ENCODE measurements around the gene GRAP2. TPM values are rescaled to one million over a fixed set of nuclear protein-coding genes. Genes with fewer than 3 reads are reported as not detected.

Gene GRAP2
- polyA plus RNA-seq, 1 donor (not counting 4 experiments of a cell fraction or from before 2014, with no cell fraction given) = not detected

DNA sequence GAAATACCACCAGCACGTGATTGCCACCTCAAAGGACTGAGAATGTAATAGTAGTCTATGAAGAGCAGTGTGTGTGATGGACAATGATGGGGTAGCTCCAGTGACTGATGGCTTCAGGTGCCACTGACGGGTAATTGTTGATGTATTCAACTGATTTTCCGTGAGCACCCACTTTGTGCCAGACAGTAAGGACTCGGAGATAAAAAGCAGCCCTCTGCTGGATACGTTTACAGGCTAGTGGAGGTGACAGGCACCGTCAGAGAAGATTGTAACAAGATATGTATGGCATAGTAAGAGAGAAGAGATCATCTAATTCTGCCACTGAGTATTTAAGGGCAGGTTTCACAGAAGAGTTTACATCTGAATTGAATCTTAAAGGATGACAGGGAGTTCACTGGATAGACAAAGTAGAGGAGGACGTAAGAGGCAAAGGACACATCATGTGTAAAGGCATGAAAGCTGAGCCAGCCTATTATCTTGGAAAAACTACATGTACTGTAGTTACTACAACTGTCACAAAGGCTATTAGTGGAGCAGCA, 6.3 kb upstream of the GRAP2 start:
- no peaks in the 10 kb centered on the region for H3K4me1 ChIP-seq (ENCODE audit: control insufficient read depth, extremely low read depth, insufficient read depth, low read length)
- H3K9me3 ChIP-seq (ENCODE audit: control insufficient read depth, low read depth, low read length) = no peaks in the 10 kb centered on the region
- H3K4me2 ChIP-seq (ENCODE audit: control insufficient read depth, extremely low read depth, insufficient read depth, low read depth, low read length) = no peak overlapping the region
- H2AFZ ChIP-seq (ENCODE audit: control insufficient read depth, low read length) = no peak overlapping the region
- H3K36me3 ChIP-seq (ENCODE audit: control insufficient read depth in 2 of 2, extremely low read depth in 1 of 2, insufficient read depth in 2 of 2, low read length in 2 of 2) = no peaks in the 10 kb centered on the region
- no peaks in the 10 kb centered on the region for H3K27me3 ChIP-seq (ENCODE audit: control insufficient read depth, extremely low read depth, insufficient read depth, low read length)
- dilution Hi-C loops (cut with MboI; ENCODE audit: extremely low pct_ligation_motif_present, low sequenced_read_pairs) = no loop called here
- no peak for FAIRE-seq
- H3K9me1 ChIP-seq (ENCODE audit: control insufficient read depth, extremely low read depth, insufficient read depth, low read length) = no peaks in the 10 kb centered on the region
- H3K4me3 ChIP-seq (ENCODE audit: control insufficient read depth in 2 of 3, extremely low read depth in 1 of 3, insufficient read depth in 2 of 3, low read depth in 1 of 3, low read length in 3 of 3) = no peak overlapping the region
- no peaks in the 10 kb centered on the region for H4K20me1 ChIP-seq (ENCODE audit: control insufficient read depth, extremely low read depth, insufficient read depth, low read length)
- no peak overlapping the region for H3K27ac ChIP-seq (ENCODE audit: control insufficient read depth, insufficient read depth, low read length)
- no peaks in the 10 kb centered on the region for H3K79me2 ChIP-seq (ENCODE audit: control insufficient read depth, insufficient read depth, low read length)
- TF ChIP-seq CTCF (optimal IDR thresholded peaks at IDR 0.05 in 1 of 3, IDR thresholded peaks at IDR 0.05 in 1 of 3, conservative IDR thresholded peaks at IDR 0.05 in 1 of 3; ENCODE audit: extremely low read depth in 1 of 3, insufficient read depth in 2 of 3, low read length in 3 of 3) = no peak
- no peak for TF ChIP-seq EZH2 (IDR thresholded peaks at IDR 0.05; ENCODE audit: low read length)
- H3K9ac ChIP-seq (ENCODE audit: control insufficient read depth, extremely low read depth, insufficient read depth, low read length) = no peak overlapping the region
- no peak for DNase-seq (ENCODE audit: low read depth, low spot score)

DNA sequence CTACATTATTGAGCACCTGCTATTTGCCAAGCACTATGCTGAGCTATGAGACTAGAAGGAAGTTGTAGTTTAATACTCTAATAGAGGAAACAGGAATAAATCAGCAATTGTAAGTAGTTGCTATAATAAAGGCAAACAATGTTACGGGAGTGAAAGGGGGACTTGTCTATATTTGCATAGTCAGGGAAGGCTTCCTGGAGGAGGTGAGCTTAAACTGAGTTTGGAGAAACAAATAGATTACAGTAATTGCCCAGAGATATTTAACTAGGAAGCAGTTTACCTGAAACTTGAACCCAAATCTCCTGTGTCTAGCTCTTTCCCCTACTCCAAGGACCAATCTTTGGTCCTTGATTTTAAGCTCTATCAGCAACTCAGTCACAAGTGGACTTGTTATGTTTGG, 5.2 kb upstream of the GRAP2 start:
- FAIRE-seq (no peak), DNase-seq (ENCODE audit: low read depth, low spot score) (no peak)
- H3K4me3 ChIP-seq (ENCODE audit: control insufficient read depth in 2 of 3, extremely low read depth in 1 of 3, insufficient read depth in 2 of 3, low read depth in 1 of 3, low read length in 3 of 3) = no peak overlapping the region
- no peak overlapping the region for H3K4me2 ChIP-seq (ENCODE audit: control insufficient read depth, extremely low read depth, insufficient read depth, low read depth, low read length)
- no peak overlapping the region for H2AFZ ChIP-seq (ENCODE audit: control insufficient read depth, low read length)
- H3K9me1 ChIP-seq (ENCODE audit: control insufficient read depth, extremely low read depth, insufficient read depth, low read length) = no peaks in the 10 kb centered on the region
- no peaks in the 10 kb centered on the region for H4K20me1 ChIP-seq (ENCODE audit: control insufficient read depth, extremely low read depth, insufficient read depth, low read length)
- TF ChIP-seq EZH2 (IDR thresholded peaks at IDR 0.05; ENCODE audit: low read length) (no peak), CTCF (optimal IDR thresholded peaks at IDR 0.05 in 1 of 3, IDR thresholded peaks at IDR 0.05 in 1 of 3, conservative IDR thresholded peaks at IDR 0.05 in 1 of 3; ENCODE audit: extremely low read depth in 1 of 3, insufficient read depth in 2 of 3, low read length in 3 of 3) (no peak)
- no peaks in the 10 kb centered on the region for H3K9me3 ChIP-seq (ENCODE audit: control insufficient read depth, low read depth, low read length)
- dilution Hi-C loops (cut with MboI; ENCODE audit: extremely low pct_ligation_motif_present, low sequenced_read_pairs) = no loop called here
- H3K27me3 ChIP-seq (ENCODE audit: control insufficient read depth, extremely low read depth, insufficient read depth, low read length) = no peaks in the 10 kb centered on the region
- no peaks in the 10 kb centered on the region for H3K79me2 ChIP-seq (ENCODE audit: control insufficient read depth, insufficient read depth, low read length)
- H3K9ac ChIP-seq (ENCODE audit: control insufficient read depth, extremely low read depth, insufficient read depth, low read length) = no peak overlapping the region
- no peaks in the 10 kb centered on the region for H3K36me3 ChIP-seq (ENCODE audit: control insufficient read depth in 2 of 2, extremely low read depth in 1 of 2, insufficient read depth in 2 of 2, low read length in 2 of 2)
- no peaks in the 10 kb centered on the region for H3K4me1 ChIP-seq (ENCODE audit: control insufficient read depth, extremely low read depth, insufficient read depth, low read length)
- no peak overlapping the region for H3K27ac ChIP-seq (ENCODE audit: control insufficient read depth, insufficient read depth, low read length)

All from keratinocyte (primary cell).